Activated CD4-positive, alpha-beta T cell treated with anti-CD3 and anti-CD28 coated beads, Interleukin-2, Interleukin-6, amounts not matched to agents 100 ng/mL and 50 ng/mL, durations not matched to agents 16 hours and 8 hours (primary cell): ENCODE results near the gene GNAO1.

Source experiments
- DNase-seq: peaks from one replicate; pipeline ENCODE4 v3.0.0-alpha.2; 2020

Gene GNAO1

DNA sequence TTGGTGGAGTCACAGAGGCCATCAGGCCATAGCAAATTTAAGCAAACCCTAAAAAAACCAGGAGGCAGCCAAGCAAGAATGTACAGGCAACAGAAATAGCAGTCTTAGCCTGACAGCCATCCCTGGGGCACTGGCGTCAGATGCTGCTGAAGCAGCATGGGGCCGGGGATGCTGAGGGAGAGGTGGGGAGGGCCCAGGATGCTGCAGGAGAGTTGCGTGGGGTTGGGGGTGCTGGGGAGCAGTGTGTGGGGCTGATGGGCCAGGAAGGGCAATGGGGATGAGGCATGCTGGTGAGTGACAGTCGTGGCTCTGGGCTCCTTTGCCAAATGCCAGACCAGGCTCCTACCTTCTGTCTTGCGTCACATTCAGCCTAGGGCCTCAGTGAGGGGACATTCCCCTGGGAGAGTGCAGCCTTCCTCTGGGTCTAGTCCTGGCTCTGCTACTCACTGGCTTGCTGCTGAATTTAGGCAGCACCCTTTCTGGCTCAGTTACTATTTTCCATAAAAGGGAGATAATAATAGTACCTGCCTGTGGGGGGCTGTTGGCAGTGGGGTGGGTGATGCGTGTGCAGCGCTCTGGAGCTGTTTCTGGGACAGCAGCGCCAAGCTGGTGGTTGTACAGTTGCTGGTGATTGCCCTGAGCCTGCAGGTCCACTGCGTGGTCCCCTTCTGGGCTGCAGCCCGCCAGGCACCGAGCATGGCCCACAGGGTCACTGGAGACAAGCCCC lies 146.0 kb downstream of the GNAO1 start:
- DNase-seq, result no peak

DNA sequence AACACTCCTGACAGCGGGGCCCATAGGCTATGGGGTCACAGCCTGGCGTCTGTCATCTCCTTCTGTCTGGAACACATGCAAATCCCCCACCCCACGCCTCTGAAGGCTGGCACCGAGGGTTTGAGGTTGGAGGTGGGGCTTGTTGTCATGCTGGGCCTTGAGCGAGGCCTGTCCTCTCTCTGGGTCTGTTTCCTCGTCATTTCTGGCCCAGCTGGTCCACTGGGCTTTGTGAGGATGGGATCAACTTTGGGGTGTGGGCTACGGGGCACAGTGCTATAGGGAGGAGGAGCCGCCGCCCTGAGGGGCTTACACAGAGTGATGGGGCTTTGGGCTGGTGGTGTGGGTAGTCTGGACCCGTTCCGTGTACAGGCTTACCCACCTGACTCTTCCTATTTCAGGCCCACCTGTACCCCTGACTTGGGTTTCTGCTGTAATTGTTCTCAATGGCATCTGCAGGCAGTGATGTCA lies 146.6 kb downstream of the GNAO1 start:
- no peak for DNase-seq

GRCh38 chr16:56338566-56339318 lies 147.5 kb downstream of the GNAO1 start:
- no peak for DNase-seq

- DNase-seq, result no peak
Measured at GRCh38 chr16:56339431-56340195, 148.3 kb downstream of the GNAO1 start.

DNA sequence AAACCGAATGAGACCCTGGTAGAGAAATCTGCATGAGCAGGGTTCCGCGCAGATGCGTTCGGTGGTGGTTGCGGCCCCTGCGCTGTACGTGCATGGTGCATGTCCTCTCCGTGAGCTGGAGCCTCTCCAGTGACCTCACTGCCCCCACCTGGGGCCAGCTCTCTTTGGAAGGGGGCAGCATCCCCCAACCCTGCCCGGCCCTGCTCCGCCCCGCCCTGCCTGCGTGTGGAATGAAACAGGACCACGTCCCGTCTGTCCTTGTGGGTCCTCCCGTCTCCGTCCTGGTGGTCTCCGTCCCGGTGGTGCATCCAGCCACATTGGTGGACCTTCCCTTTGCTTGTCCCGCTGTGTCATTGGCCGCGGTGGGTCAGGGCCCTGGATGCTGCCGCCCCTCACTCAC lies 149.1 kb downstream of the GNAO1 start:
- no peak for DNase-seq

DNA sequence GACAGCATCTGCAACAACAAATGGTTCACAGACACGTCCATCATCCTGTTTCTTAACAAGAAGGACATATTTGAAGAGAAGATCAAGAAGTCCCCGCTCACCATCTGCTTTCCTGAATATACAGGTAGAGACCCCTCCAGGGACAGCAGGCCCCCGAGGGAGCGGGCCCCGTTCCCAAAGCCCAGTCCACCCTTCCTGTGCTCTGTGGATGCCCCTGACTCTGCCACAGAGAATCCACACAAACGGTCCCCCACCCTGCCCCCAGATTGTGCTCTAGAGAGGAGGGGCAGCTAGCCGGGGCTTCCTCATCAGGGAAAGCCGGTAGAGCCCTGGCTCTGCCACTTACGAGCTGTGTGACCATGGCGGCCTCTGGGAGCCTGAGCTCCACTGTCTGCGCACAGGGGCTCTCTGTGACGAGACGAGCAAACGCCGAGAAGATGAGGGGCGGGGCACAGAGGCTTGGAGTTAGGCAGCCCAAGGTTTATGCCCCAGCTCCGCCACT lies 149.6 kb downstream of the GNAO1 start:
- no peak for DNase-seq

DNA sequence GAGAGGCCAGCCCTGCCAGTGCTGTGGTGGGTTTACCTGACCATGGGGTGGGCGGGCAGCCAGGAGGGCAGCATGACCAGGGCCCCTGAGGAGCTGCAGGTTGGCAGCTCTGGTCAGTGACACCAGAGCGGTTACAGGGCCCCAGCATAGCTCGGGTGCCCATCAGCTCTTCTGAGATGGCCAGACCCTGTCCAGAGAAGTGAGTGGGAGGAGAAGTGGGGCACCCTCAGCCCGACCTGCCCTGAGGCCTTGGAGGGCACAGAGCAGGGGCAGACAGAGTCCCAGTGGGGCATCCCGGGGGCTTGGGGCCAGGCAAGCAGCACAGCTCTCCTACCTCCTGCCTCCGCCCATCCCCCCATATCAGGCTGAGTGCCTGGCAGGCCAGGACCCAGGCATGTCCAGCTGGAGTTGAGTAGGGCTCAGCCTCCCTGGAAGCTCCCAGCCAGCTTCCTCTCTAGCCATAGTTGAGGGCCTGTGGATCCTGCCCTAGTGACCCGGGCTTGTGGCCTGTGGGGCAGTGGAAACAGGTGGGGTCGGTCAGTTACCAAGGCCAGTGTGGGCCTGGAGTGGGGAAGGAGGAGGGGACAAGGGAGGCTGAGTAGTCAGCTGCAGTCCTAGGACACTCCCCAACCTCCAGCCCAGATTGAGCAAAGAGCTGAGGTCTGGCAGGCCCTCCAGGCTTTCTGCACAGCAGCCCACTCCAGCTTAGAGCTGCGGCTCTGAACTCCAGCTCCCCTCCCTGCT lies 150.5 kb downstream of the GNAO1 start:
- no peak for DNase-seq

DNA sequence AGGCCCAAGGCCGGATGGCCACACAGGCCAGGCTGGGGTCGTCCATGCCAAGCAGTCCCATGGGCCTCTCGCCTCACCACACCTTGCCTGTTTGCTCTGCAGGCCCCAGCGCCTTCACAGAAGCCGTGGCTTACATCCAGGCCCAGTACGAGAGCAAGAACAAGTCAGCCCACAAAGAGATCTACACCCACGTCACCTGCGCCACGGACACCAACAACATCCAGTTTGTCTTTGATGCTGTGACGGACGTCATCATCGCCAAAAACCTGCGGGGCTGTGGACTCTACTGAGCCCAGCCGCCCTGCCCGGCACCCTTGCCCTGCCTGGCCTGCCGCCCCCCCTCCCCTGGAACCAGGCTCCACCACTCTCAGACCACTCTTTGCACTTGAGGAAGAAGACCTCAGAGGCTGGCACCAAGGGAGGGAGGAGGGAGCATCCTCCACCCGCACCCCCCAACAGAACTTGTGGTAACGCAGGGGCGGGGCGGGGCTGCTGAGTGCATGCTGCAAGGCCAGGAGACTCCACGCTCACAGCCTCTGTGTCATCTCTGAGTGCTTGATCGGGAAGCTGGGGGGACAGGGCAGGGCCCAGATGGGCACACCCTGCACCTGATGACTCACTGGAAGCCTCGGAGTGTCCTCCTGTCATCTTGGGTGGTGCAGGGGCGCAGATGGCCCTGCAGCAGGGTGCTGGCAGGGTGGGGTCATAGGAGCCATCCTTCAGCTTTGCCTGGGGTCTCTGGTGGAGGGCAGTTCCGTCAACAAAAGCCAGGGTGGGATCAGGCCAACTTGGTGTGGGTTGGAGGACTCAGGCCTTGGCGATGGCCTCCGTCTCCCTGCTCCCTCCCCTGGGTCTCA lies 152.6 kb downstream of the GNAO1 start:
- DNase-seq, result no peak

- DNase-seq, result no peak
Measured at GRCh38 chr16:56344518-56345405, 153.5 kb downstream of the GNAO1 start.

GRCh38 chr16:56345406-56346050 lies 154.2 kb downstream of the GNAO1 start:
- DNase-seq, result no peak

DNA sequence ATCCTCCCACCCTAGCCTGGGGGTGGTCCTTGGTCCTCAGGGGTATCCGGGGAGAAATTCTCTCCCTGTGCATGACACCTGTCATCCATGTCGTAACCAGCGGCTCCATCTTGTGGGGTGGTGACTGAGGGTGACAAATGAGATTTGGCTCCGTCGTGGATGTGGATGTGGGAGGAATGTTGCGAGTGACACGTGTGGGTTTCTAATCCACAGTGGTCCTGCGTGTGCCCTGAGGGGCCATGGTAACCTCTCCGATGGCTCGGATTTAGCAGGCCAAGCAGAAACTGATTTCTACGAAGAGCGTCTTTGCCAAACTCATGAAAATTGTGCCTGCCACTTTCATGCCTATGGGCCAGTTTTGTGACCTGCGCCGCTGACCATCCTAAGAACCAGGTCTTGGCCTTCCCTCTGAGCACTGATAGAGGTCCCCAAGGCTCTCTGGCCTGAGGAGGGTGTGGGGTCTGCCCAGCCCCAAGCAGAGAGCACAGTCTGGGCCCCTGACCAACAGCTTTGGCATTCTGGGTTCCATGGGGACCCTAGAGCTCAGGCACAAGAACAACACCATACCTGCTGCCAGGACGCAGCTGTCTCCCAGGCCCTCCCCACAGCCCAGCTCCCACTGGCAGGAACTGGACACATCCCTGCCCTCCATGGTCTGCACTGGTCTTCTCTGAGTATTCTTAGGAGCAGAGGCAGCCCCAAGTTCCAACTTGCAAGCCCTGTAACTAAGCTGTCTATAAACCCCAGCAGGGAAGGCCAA lies 155.0 kb downstream of the GNAO1 start:
- DNase-seq, result no peak

DNA sequence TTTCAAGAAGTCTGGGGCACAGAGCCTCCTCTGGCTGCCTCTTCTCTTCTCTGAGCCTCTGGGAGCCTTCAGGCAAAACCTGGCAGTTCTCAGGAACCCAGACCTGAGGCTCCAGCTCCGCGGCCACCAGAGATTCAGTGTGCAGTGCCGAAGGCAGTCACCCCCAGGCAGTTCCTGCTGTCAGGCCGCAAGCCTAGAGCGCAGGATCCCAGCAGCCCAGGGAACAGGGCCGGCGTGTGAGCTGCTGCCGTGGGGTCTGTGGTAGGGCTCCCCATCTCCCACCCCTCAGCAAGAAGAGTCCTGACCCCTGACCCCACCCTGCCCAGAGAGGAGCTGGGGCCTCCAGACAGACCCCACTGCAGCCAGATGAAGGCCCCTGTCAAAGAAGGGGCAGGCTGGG lies 155.9 kb downstream of the GNAO1 start:
- no peak for DNase-seq

- no peak for DNase-seq
Measured at GRCh38 chr16:56347670-56348069, 156.4 kb downstream of the GNAO1 start.

- no peak for DNase-seq
Measured at GRCh38 chr16:56348168-56349085, 157.1 kb downstream of the GNAO1 start.

DNA sequence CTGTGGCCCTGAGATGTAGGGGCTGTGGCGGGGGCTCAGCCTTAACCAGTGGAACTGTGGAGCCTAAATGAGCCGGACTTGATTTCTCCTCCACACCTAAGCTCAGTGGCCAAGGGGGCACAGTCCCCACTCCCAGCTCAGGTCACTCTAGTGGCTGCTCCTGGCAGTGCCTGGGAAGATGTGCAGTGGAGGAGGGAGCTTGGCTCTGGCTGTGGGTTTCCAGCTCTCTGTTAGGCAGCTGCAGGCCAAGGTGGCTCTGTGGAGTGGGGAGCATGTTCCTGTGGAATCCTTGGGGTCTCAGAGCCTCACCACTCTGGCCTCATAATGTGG lies 157.8 kb downstream of the GNAO1 start:
- DNase-seq, result no peak

DNA sequence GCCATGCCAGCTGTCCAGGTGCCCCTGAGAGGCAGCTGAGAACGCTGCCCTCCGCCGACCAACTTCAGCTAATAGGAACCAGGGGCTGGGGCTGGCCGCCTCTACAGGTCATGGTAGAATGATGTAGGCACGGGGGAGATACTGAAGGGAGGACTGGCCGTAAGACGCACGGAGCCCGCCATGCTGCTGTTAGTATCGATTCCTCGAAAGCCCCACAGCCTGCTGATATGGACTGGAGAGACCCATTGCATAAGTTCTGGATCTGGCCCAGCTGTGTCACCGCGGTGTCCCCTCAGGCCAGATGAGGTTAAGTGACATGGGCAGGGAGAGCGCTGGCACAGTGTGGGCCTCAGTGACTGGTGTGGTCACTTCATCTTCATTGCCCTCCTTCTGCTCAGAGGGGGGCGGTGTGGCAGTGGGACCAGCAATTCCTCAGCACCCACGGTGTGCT lies 158.4 kb downstream of the GNAO1 start:
- DNase-seq, result no peak

GRCh38 chr16:56350491-56351405 lies 159.5 kb downstream of the GNAO1 start:
- no peak for DNase-seq
